HL-60/S4 treated with phorbol 12-myristate 13-acetate at 8.2 ng/mL for 4 days and 3 days (cell line): ENCODE measurements around the gene EEF1AKMT1.

Experiments used
- in situ Hi-C: fragments of 300-500 bp; cut with MboI; formaldehyde crosslinking; loops from 2 replicates; pipeline ENCODE4 v1.15.0; 2022; ENCODE audit warnings: low sequenced_read_pairs

EEF1AKMT1 gene

DNA sequence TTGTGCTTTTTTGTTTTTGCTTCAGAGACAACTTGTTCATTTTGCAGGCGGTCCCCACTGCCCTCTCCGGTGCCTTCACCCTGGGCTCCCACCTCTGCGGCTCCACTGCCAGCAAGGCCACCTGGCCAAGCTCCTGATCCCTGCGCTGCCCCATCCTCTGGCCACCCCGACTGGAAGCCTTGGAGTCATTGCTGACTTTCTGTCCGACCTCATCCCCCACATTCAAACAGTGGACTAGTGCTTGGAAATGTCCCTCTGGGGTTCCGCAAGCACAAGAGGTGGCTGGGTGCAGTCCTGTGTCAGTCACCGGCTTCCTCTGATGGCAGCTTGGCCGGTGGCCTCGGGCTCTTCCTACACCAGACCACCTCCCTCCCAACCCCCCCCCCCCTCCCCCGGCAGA lies 53.3 kb downstream of the EEF1AKMT1 start:
- in situ Hi-C loops, result loop anchor here (25.0 kb wide), 1 partner anchor 208 kb away; no protein-coding TSS in a partner anchor

GRCh38 chr13:20719783-20720182 lies 54.0 kb downstream of the EEF1AKMT1 start:
- in situ Hi-C loops, result loop anchor here (25.0 kb wide), 1 partner anchor 207 kb away; no protein-coding TSS in a partner anchor

- in situ Hi-C loops, result loop anchor here (25.0 kb wide), 1 partner anchor 207 kb away; no protein-coding TSS in a partner anchor
Observed at GRCh38 chr13:20718958-20719566, 54.7 kb downstream of the EEF1AKMT1 start.

GRCh38 chr13:20717581-20718542 lies 55.9 kb downstream of the EEF1AKMT1 start:
- in situ Hi-C loops, result loop anchor here (25.0 kb wide), 1 partner anchor 206 kb away; no protein-coding TSS in a partner anchor

GRCh38 chr13:20716951-20717350 lies 56.8 kb downstream of the EEF1AKMT1 start:
- in situ Hi-C loops, result loop anchor here (25.0 kb wide), 1 partner anchor 205 kb away; no protein-coding TSS in a partner anchor

- in situ Hi-C loops, result loop anchor here (25.0 kb wide), 1 partner anchor 203 kb away; no protein-coding TSS in a partner anchor
Observed at GRCh38 chr13:20715330-20715712, 58.4 kb downstream of the EEF1AKMT1 start.

DNA sequence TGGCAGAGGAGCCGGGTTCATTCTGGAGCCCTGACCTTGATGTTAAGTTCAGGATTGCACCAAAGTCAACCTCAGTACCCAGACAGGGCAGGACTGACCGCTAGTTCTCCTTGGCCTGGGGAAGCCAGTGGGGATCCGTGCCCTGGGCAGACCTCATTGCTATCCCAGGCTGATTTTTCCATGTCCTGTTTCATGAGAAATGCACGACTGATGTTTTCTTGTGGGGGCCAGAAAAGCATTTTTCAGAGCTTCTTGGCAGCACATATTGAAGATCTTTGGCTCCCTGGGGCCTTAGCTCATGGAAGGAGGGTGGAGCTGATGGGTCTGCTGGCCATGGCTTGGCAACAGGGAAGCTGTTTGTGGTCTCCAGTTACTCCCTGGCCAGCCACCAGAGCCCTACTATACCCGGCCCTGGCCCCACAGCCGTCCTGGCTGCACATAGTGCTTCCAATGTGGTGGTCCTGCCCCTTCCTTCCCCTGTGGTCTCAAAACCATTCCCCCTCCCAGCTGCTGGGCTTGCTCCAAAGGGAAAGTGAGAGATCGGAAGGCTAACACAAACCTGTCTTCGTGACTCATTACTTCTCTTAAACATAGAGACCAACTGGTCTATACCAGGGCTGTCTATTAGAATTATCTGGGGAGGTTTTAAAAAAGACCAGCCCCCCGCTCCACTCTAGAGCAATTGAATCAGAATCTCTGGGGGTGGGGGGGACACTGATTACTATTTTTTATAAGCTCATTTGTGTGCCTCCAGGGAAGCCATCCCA lies 59.0 kb downstream of the EEF1AKMT1 start:
- in situ Hi-C loops, result loop anchor here (25.0 kb wide), 1 partner anchor 202 kb away; no protein-coding TSS in a partner anchor

DNA sequence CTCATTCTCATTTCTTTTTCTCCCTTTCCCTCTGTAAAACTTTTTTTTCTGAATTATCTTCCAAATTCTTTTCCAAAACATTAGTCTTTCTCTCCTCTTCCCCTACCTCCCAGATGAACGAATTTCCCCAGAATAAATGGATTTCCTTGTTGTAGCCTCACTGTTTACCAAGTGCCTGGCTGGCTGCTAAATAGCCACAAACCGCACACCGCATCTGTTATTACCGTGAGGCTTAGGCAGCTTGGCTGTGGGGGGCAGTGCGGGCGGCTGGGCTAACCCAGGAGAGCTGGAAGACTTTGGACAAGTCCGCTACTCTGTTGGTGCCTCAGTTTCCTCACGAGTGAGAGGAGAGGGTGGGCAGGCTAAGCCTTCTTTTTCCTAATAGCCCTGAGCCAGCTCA lies 59.6 kb downstream of the EEF1AKMT1 start:
- in situ Hi-C loops, result loop anchor here (25.0 kb wide), 1 partner anchor 202 kb away; no protein-coding TSS in a partner anchor

DNA sequence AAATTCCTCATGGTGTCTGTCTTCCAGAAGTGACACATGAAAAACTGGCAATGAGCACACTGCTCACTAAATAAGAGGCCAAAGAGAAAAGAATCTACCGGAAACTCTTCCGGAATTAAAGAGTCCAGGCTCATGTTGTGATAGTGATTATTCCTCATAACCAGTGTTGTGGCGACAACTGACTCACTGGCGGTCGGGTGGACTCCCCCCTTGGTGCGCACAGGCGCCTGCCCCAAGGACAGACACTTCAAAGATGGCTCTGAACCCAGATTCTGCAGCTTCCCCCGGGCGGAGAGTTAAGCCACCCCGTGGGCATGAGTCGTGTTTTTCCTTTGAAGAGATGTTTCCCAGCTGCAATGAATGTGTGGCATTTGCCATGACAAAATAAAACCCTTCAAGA lies 60.0 kb downstream of the EEF1AKMT1 start:
- in situ Hi-C loops, result loop anchor here (25.0 kb wide), 1 partner anchor 201 kb away; no protein-coding TSS in a partner anchor

DNA sequence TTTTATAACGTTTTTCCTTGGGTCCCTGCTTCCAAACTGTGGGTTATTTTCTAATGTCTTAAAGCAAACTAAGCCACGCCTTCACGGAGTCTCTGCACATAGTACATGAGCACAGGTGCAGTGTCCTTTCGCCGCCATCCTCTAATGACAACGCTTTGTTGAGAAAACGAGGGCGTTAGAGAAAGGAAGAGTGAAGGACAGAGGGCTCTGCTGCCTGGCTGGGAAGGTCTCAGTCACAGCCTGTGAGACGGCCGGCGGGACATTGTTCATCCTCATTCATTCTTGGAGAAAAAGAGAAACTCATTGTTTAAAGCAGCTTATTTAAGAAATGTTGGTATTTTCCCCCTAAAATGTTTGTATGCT lies 60.8 kb downstream of the EEF1AKMT1 start:
- in situ Hi-C loops, result loop anchor here (25.0 kb wide), 1 partner anchor 201 kb away; no protein-coding TSS in a partner anchor

GRCh38 chr13:20711301-20712044 lies 62.3 kb downstream of the EEF1AKMT1 start:
- in situ Hi-C loops, result loop anchor here (25.0 kb wide), 1 partner anchor 199 kb away; no protein-coding TSS in a partner anchor

DNA sequence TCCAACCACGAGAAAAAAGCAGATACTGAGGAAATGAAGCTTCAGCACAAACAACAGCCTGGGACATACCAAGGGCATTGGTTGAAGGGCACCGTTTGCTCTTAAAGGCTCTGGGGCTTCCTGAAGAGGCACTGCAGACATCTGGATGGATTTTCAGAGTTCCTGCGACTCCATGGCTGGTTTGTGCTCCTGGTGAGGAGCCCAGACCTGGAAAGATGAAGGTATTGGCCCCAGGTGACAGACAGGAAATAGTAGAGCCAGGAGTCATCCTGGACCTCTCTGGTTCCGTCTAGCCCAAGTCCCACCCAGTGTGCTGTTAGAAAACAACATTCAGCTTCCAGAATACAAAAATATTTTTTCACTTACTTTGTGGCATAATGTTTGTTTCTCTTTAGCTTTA lies 64.0 kb downstream of the EEF1AKMT1 start:
- in situ Hi-C loops, result loop anchor here (25.0 kb wide), 1 partner anchor 197 kb away; no protein-coding TSS in a partner anchor

- in situ Hi-C loops, result loop anchor here (25.0 kb wide), 1 partner anchor 197 kb away; no protein-coding TSS in a partner anchor
Observed at GRCh38 chr13:20709369-20709768, 64.4 kb downstream of the EEF1AKMT1 start.

- in situ Hi-C loops, result loop anchor here (25.0 kb wide), 1 partner anchor 196 kb away; no protein-coding TSS in a partner anchor
Observed at GRCh38 chr13:20708216-20708615, 65.5 kb downstream of the EEF1AKMT1 start.

DNA sequence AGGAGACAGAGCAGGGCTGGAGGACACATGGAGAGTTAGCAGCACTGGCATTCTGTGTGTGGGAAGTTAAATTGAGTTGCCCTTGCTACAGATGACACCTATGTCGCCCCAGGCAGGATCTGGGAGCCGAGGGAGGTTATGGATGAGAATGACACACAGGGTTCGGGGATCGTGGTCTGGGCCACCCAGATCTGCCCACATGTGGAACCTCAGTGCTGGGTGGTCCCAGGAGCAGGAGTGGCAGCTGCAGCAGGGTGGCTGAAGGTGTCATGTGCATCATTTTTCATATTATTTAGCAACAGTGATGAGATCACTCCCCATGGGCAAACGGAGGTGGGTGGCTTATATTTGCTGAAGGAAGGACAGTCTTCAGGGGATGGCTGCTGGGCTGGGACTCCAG lies 67.1 kb downstream of the EEF1AKMT1 start:
- in situ Hi-C loops, result loop anchor here (25.0 kb wide), 1 partner anchor 194 kb away; no protein-coding TSS in a partner anchor

DNA sequence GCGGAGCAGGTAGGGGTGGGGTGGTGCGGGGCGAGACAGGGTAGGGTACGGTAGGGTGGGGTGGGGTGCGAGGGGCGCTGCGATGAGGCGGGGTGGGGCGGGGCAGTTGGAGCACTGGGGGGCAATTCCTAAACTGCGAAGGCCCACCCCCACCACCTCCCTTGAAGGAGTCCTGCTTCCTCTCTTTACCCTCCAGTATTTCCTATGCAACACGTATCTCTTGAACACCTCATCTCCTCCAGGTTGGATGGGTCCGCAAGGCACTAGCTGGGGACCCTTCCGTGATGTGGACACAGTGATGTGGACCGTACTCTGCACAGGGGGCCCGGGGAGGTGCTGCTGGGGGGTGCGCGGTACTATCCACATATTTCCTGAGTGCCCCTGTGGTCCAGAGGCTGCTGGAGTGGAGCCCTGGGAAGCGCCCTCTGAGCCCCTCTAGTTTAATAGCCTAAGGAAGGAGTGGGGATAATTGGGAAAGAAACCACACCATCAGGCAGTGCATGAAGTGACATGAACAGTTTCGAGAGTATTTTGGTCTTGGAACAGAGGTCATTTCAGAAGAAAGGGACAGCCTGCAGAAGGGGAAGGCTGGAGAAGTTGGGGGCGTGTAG lies 69.2 kb downstream of the EEF1AKMT1 start:
- in situ Hi-C loops, result loop anchor here (25.0 kb wide), 1 partner anchor 192 kb away; no protein-coding TSS in a partner anchor

GRCh38 chr13:20703780-20704458 lies 69.8 kb downstream of the EEF1AKMT1 start:
- in situ Hi-C loops, result loop anchor here (25.0 kb wide), 1 partner anchor 192 kb away; no protein-coding TSS in a partner anchor
